Karpas-422 (cell line): ENCODE results near the gene DPYD. TPM values are rescaled to one million over a fixed set of nuclear protein-coding genes. Genes with fewer than 3 reads are reported as not detected.

Source experiments
- DNase-seq: peaks from one replicate; pipeline ENCODE4 v3.0.0-alpha.2; 2015
- H2AFZ ChIP-seq: fragments of 200-600 bp; sonication (generic); 2 replicates; pipeline ENCODE4 v1.6.1; 2014; ENCODE audit warnings: antibody characterized with exemption, low read length, mixed read lengths
- H3K27ac ChIP-seq: fragments of 200-600 bp; sonication (generic); 2 replicates; pipeline ENCODE4 v1.5.1; 2014; ENCODE audit warnings: mild to moderate bottlenecking, low read length, moderate library complexity
- H3K27me3 ChIP-seq: fragments of 200-600 bp; sonication (generic); 2 replicates; pipeline ENCODE4 v1.6.1; 2014; ENCODE audit warnings: low read length, mixed read lengths
- H3K36me3 ChIP-seq: fragments of 200-600 bp; sonication (generic); 2 replicates; pipeline ENCODE4 v1.6.1; 2014; ENCODE audit warnings: low read length, mixed read lengths; ENCODE audit not compliant: insufficient read depth
- H3K4me1 ChIP-seq: fragments of 200-600 bp; sonication (generic); 2 replicates; pipeline ENCODE4 v1.6.1; 2014; ENCODE audit warnings: mild to moderate bottlenecking, low read length, mixed read lengths
- H3K4me2 ChIP-seq: fragments of 200-600 bp; sonication (generic); 2 replicates; pipeline ENCODE4 v1.6.1; 2014; ENCODE audit warnings: low read length, low read depth, mild to moderate bottlenecking; ENCODE audit not compliant: poor library complexity, severe bottlenecking
- H3K4me3 ChIP-seq: fragments of 200-600 bp; sonication (generic); 2 replicates; pipeline ENCODE4 v1.5.1; 2014; ENCODE audit warnings: mild to moderate bottlenecking, antibody characterized with exemption, low read length, mixed read lengths
- H3K79me2 ChIP-seq: fragments of 200-600 bp; sonication (generic); 2 replicates; pipeline ENCODE4 v1.6.1; 2014; ENCODE audit warnings: mild to moderate bottlenecking, low read length, mixed read lengths
- H3K9ac ChIP-seq: fragments of 200-600 bp; sonication (generic); 2 replicates; pipeline ENCODE4 v1.6.0; 2014; ENCODE audit warnings: low read length
- H3K9me2 ChIP-seq: fragments of 200-600 bp; sonication (generic), shearing (Covaris generic); replicated peaks from 2 replicates; pipeline ENCODE4 v1.6.0; 2014; ENCODE audit warnings: mild to moderate bottlenecking, low read length, moderate library complexity; ENCODE audit not compliant: insufficient read depth
- H3K9me3 ChIP-seq: fragments of 300-700, 200-600 bp; sonication (generic); 2 replicates; pipeline ENCODE4 v1.6.1; 2014; ENCODE audit warnings: low read length, mixed read lengths
- H4K20me1 ChIP-seq: fragments of 200-600 bp; sonication (generic); 2 replicates; pipeline ENCODE4 v1.6.1; 2014; ENCODE audit warnings: mild to moderate bottlenecking, antibody characterized with exemption, low read length, low read depth; ENCODE audit not compliant: insufficient read depth
- total RNA-seq: library from RNA; depleted of rRNA; stranded (reverse); fragments of >200 nt; shearing (Covaris generic); gene quantifications from 2 replicates; pipeline ENCODE4 v1.2.3, GENCODE V29; 2014; ENCODE audit warnings: low replicate concordance

Gene DPYD
- total RNA-seq, 1 experiment from 2014 or later = 59.4 TPM

- Histone ChIP-seq H3K9ac (peak overlapping the region; percentile 56), H4K20me1 (no peaks in the 10 kb centered on the region), H2AFZ (peak overlapping the region; percentile 55), H3K4me2 (peak overlapping the region; percentile 80), H3K36me3 (peaks cover 11% of the 10 kb centered on the region), H3K27ac (peak overlapping the region; percentile 90), H3K27me3 (no peaks in the 10 kb centered on the region), H3K9me3 (no peaks in the 10 kb centered on the region), H3K4me3 (peak overlapping the region; percentile 42), H3K79me2 (peaks cover 28% of the 10 kb centered on the region), H3K9me2 (no peaks in the 10 kb centered on the region), H3K4me1 (peaks cover 77% of the 10 kb centered on the region)
- DNase-seq = peak; percentile 86
These were observed 71.2 kb downstream of the DPYD start for GRCh38 chr1:97849345-97850340.

GRCh38 chr1:97845805-97846204, 75.0 kb downstream of the DPYD start:
- DNase-seq = no peak

GRCh38 chr1:97844552-97845089, 76.2 kb downstream of the DPYD start:
- no peaks in the 10 kb centered on the region for H4K20me1 ChIP-seq
- peaks cover 42% of the 10 kb centered on the region for H3K4me1 ChIP-seq
- H3K9me3 ChIP-seq = no peaks in the 10 kb centered on the region
- H3K4me3 ChIP-seq = no peak overlapping the region
- no peaks in the 10 kb centered on the region for H3K27me3 ChIP-seq
- peaks cover 16% of the 10 kb centered on the region for H3K36me3 ChIP-seq
- no peak overlapping the region for H3K27ac ChIP-seq
- peaks cover 19% of the 10 kb centered on the region for H3K79me2 ChIP-seq
- DNase-seq = no peak
- H2AFZ ChIP-seq = no peak overlapping the region
- no peak overlapping the region for H3K9ac ChIP-seq
- H3K9me2 ChIP-seq = no peaks in the 10 kb centered on the region
- H3K4me2 ChIP-seq = no peak overlapping the region

More at GRCh38 chr1:97845805-97846204, 75.0 kb downstream of the DPYD start:
- H3K4me2 ChIP-seq = no peak overlapping the region
- H3K27ac ChIP-seq = no peak overlapping the region
- no peaks in the 10 kb centered on the region for H3K27me3 ChIP-seq
- H4K20me1 ChIP-seq = no peaks in the 10 kb centered on the region
- no peak overlapping the region for H2AFZ ChIP-seq
- peaks cover 50% of the 10 kb centered on the region for H3K4me1 ChIP-seq
- H3K79me2 ChIP-seq = peaks cover 18% of the 10 kb centered on the region
- no peak overlapping the region for H3K9ac ChIP-seq
- H3K9me2 ChIP-seq = no peaks in the 10 kb centered on the region
- H3K9me3 ChIP-seq = no peaks in the 10 kb centered on the region
- H3K4me3 ChIP-seq = no peak overlapping the region
- H3K36me3 ChIP-seq = peaks cover 16% of the 10 kb centered on the region

- no peak overlapping the region for H2AFZ ChIP-seq
- peaks cover 32% of the 10 kb centered on the region for H3K4me1 ChIP-seq
- no peak overlapping the region for H3K4me3 ChIP-seq
- peaks cover 20% of the 10 kb centered on the region for H3K79me2 ChIP-seq
- no peaks in the 10 kb centered on the region for H3K27me3 ChIP-seq
- no peak overlapping the region for H3K4me2 ChIP-seq
- no peak overlapping the region for H3K9ac ChIP-seq
- H3K27ac ChIP-seq = no peak overlapping the region
- no peaks in the 10 kb centered on the region for H3K9me2 ChIP-seq
- DNase-seq = no peak
- H3K9me3 ChIP-seq = no peaks in the 10 kb centered on the region
- H4K20me1 ChIP-seq = no peaks in the 10 kb centered on the region
- H3K36me3 ChIP-seq = peaks cover 15% of the 10 kb centered on the region
These were observed 79.5 kb downstream of the DPYD start for GRCh38 chr1:97841338-97841737.

GRCh38 chr1:97837161-97837560, 83.7 kb downstream of the DPYD start:
- peaks cover 62% of the 10 kb centered on the region for H3K4me1 ChIP-seq
- no peaks in the 10 kb centered on the region for H4K20me1 ChIP-seq
- H3K36me3 ChIP-seq = peaks cover under 1% of the 10 kb centered on the region
- H3K79me2 ChIP-seq = peaks cover 28% of the 10 kb centered on the region
- no peaks in the 10 kb centered on the region for H3K27me3 ChIP-seq
- no peaks in the 10 kb centered on the region for H3K9me3 ChIP-seq
- H3K9me2 ChIP-seq = no peaks in the 10 kb centered on the region
- no peak for DNase-seq
- H3K4me3 ChIP-seq = no peak overlapping the region
- H3K27ac ChIP-seq = peak overlapping the region; percentile 4; the same call in 1 of the 2 replicates
- no peak overlapping the region for H3K9ac ChIP-seq
- no peak overlapping the region for H2AFZ ChIP-seq
- H3K4me2 ChIP-seq = no peak overlapping the region

GRCh38 chr1:97834899-97835298, 85.9 kb downstream of the DPYD start:
- Histone ChIP-seq H3K9me2 (no peaks in the 10 kb centered on the region), H3K4me1 (peaks cover 68% of the 10 kb centered on the region), H3K4me3 (no peak overlapping the region), H3K27me3 (no peaks in the 10 kb centered on the region), H3K36me3 (no peaks in the 10 kb centered on the region; the same call in 1 of the 2 replicates), H4K20me1 (no peaks in the 10 kb centered on the region), H3K9me3 (no peaks in the 10 kb centered on the region), H2AFZ (no peak overlapping the region), H3K27ac (peak overlapping the region; percentile 80; the same call in 1 of the 2 replicates), H3K9ac (no peak overlapping the region), H3K79me2 (peaks cover 42% of the 10 kb centered on the region), H3K4me2 (no peak overlapping the region)
- DNase-seq = no peak

GRCh38 chr1:97833881-97834280, 87.0 kb downstream of the DPYD start:
- Histone ChIP-seq H3K4me1 (peaks cover 79% of the 10 kb centered on the region), H3K4me3 (no peak overlapping the region), H3K36me3 (no peaks in the 10 kb centered on the region), H3K79me2 (peaks cover 44% of the 10 kb centered on the region), H3K4me2 (no peak overlapping the region), H4K20me1 (no peaks in the 10 kb centered on the region), H3K9ac (no peak overlapping the region), H3K27me3 (no peaks in the 10 kb centered on the region), H2AFZ (no peak overlapping the region), H3K9me3 (no peaks in the 10 kb centered on the region), H3K9me2 (no peaks in the 10 kb centered on the region), H3K27ac (peak overlapping the region; percentile 80)
- DNase-seq = no peak

- Histone ChIP-seq H3K79me2 (peaks cover 44% of the 10 kb centered on the region), H3K4me2 (peak overlapping the region; percentile 51), H4K20me1 (no peaks in the 10 kb centered on the region), H3K9me2 (no peaks in the 10 kb centered on the region), H3K9me3 (no peaks in the 10 kb centered on the region), H3K4me1 (peaks cover 85% of the 10 kb centered on the region), H3K27me3 (no peaks in the 10 kb centered on the region), H3K9ac (no peak overlapping the region), H2AFZ (no peak overlapping the region), H3K4me3 (peak overlapping the region; percentile 5; the same call in 1 of the 2 replicates), H3K36me3 (no peaks in the 10 kb centered on the region), H3K27ac (peak overlapping the region; percentile 80)
- DNase-seq = peak; percentile 84
These were observed 88.4 kb downstream of the DPYD start for GRCh38 chr1:97832481-97832880.
